Left lung (tissue), 10 donors: Measurements from ENCODE around the gene CRABP1. TPM values are rescaled to one million over a fixed set of nuclear protein-coding genes. Genes with fewer than 3 reads are reported as not detected.

ENCODE experiments used
- ATAC-seq: fragments of 200-7000 bp; cut with Tn5 transposase; one replicate; pipeline ENCODE4 v1.9.1; 2020; ENCODE audit warnings: moderate library complexity
- DNase-seq, 4 donors: peaks; one replicate each; pipeline ENCODE4 v3.0.0-alpha.2; 2013 to 2020
- H3K27ac ChIP-seq, 2 donors: fragments of 200-600 bp; sonication (generic) in 1 of 2; one replicate each; pipeline versions ENCODE4 v1.5.0 to v1.8.0; 2020 to 2021
- H3K27me3 ChIP-seq, 2 donors: fragments of 200-600 bp; sonication (generic) in 1 of 2; one replicate each; pipeline versions ENCODE4 v1.5.0 to v1.8.0; 2020 to 2021
- H3K36me3 ChIP-seq, 2 donors: fragments of 200-600 bp; sonication (generic) in 1 of 2; one replicate each; pipeline versions ENCODE4 v1.5.0 to v1.8.0; 2020 to 2021
- H3K4me1 ChIP-seq, 2 donors: fragments of 200-600 bp; one replicate each; pipeline ENCODE4 v1.8.0; 2021
- H3K4me3 ChIP-seq, 2 donors: fragments of 200-600 bp; sonication (generic) in 1 of 2; one replicate each; pipeline versions ENCODE4 v1.5.0 to v1.8.0; 2020 to 2021; ENCODE audit warnings: mild to moderate bottlenecking in 1 of 2
- H3K9me3 ChIP-seq, 2 donors: fragments of 200-600 bp; sonication (generic) in 1 of 2; one replicate each; pipeline versions ENCODE4 v1.5.0 to v1.8.0; 2020 to 2021
- intact Hi-C, 2 donors: fragments of 100-400 bp; cut with DNase I; formaldehyde crosslinking; loops; one replicate each; pipeline versions ENCODE4 v1.11.2 to v1.14.2; 2022
- polyA plus RNA-seq, 6 donors: library from polyadenylated mRNA; unstranded; fragments of 120-200 nt; gene quantifications; one replicate each; pipeline ENCODE4 v1.2.1, GENCODE V29; 2013; ENCODE audit not compliant: insufficient read length in 6 of 6
- total RNA-seq, 2 donors: library from RNA; stranded (reverse); fragmentation: NEBNext Ultra II Directional; extraction: Animal tissue kit (Norgen Biotek cat#: 25700); gene quantifications; one replicate each; pipeline ENCODE4 v1.2.1, GENCODE V29; 2021
- TF ChIP-seq, protein P1 (sequence below), 2 donors: fragments of 200-600 bp; sonication (generic) in 1 of 2; IDR thresholded peaks; one replicate each; pipeline versions ENCODE4 v1.5.0 to v1.8.0; 2021; ENCODE audit warnings: antibody characterized with exemption in 2 of 2
- donor health status: DM: no; HTN: yes; CAD: no.
- donor health status: DM: no; HTN: no; CAD: no.

CRABP1 gene
- total and polyA plus RNA-seq, 8 donors = 0.29 to 0.79 (median 0.40) TPM; not detected in 2

- peak; percentile 25 for ATAC-seq
These were observed 21.0 kb downstream of the CRABP1 start for GRCh38 chr15:78360958-78361718.

DNA sequence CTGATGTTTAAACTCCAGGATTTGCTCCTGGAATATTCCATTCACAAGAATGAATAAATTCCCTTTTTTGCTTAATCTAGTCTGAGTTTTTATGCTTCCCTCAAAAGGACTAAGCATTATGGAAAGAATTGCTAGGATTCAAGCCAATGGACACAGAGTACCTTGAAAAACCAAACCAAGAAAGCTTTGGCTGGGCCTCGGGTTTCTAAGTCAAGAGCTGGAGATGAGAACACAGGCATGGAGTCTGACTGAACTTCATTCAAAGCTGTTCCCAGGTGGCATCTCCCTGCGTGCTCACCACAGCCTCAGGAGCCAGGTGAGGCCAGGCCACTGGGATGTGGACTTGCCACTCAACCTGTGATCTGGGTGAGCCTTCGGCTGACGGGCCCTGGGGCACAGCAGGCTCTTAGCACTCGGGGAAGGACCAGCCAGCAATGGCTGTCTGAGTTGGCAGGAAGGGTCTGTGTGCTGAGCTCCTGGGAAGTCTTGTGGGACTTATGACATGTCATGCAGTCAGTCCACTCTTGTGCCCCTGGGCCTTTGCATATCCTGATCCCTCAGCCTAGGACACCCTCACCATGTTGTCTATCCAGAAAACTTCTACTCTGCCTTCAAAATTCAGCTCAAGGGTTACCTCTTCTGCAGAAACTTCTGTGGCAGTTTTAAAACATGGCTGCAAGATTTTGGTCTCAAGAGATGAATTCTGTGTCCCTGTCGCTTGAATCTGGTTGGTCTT, 21.8 kb downstream of the CRABP1 start:
- H3K9me3 ChIP-seq = no peaks in the 10 kb centered on the region
- H3K27ac ChIP-seq = no peak overlapping the region
- TF ChIP-seq, protein P1, sequence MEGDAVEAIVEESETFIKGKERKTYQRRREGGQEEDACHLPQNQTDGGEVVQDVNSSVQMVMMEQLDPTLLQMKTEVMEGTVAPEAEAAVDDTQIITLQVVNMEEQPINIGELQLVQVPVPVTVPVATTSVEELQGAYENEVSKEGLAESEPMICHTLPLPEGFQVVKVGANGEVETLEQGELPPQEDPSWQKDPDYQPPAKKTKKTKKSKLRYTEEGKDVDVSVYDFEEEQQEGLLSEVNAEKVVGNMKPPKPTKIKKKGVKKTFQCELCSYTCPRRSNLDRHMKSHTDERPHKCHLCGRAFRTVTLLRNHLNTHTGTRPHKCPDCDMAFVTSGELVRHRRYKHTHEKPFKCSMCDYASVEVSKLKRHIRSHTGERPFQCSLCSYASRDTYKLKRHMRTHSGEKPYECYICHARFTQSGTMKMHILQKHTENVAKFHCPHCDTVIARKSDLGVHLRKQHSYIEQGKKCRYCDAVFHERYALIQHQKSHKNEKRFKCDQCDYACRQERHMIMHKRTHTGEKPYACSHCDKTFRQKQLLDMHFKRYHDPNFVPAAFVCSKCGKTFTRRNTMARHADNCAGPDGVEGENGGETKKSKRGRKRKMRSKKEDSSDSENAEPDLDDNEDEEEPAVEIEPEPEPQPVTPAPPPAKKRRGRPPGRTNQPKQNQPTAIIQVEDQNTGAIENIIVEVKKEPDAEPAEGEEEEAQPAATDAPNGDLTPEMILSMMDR (IDR thresholded peaks at IDR 0.05) = no peak
- H3K36me3 ChIP-seq = no peaks in the 10 kb centered on the region
- no peaks in the 10 kb centered on the region for H3K27me3 ChIP-seq
- DNase-seq = no peak
- no peak for ATAC-seq
- H3K4me1 ChIP-seq = peaks cover 0 to 3% of the 10 kb centered on the region in 2 donors
- intact Hi-C loops = no loop called here
- no peak overlapping the region for H3K4me3 ChIP-seq

More at GRCh38 chr15:78360958-78361718, 21.0 kb downstream of the CRABP1 start:
- TF ChIP-seq, protein P1 (IDR thresholded peaks at IDR 0.05) = no peak
- Histone ChIP-seq H3K36me3 (no peaks in the 10 kb centered on the region), H3K4me3 (no peak overlapping the region), H3K27me3 (peaks cover 0 to under 1% of the 10 kb centered on the region in 2 donors), H3K27ac (no peak overlapping the region), H3K9me3 (no peaks in the 10 kb centered on the region), H3K4me1 (peaks cover 0 to 3% of the 10 kb centered on the region in 2 donors)
- no peak for DNase-seq
- intact Hi-C loops = no loop called here

GRCh38 chr15:78362716-78363380, 22.7 kb downstream of the CRABP1 start:
- ATAC-seq (no peak), DNase-seq (no peak)
- intact Hi-C loops = no loop called here
- Histone ChIP-seq H3K36me3 (no peaks in the 10 kb centered on the region), H3K4me3 (no peak overlapping the region), H3K4me1 (peaks cover 0 to 3% of the 10 kb centered on the region in 2 donors), H3K27ac (no peak overlapping the region), H3K9me3 (no peaks in the 10 kb centered on the region), H3K27me3 (no peaks in the 10 kb centered on the region)
- TF ChIP-seq, protein P1 (IDR thresholded peaks at IDR 0.05) = no peak

DNA sequence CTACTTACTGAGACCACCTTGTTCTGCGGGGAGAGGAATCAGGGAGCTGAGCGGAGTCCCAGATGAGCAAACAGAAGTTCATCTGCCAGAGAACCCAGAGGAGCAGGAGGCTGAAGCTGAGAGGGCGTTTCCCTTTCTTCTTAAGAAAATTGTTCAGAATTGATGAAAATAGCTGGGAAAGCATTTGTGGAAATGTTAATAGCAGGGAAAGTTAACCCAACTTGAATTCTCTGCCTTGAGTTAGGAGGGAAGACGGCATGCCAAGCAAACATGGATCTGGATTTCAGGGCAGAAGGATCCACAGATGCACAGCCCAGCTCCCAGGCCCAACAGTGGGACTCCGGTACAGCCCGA, 23.2 kb downstream of the CRABP1 start:
- ATAC-seq = no peak
- Histone ChIP-seq H3K9me3 (no peaks in the 10 kb centered on the region), H3K27me3 (no peaks in the 10 kb centered on the region), H3K4me3 (no peak overlapping the region), H3K27ac (no peak overlapping the region), H3K36me3 (no peaks in the 10 kb centered on the region), H3K4me1 (peaks cover 0 to 3% of the 10 kb centered on the region in 2 donors)
- intact Hi-C loops = no loop called here
- TF ChIP-seq, protein P1 (IDR thresholded peaks at IDR 0.05) = no peak
- DNase-seq = no peak

GRCh38 chr15:78364233-78364632, 24.1 kb downstream of the CRABP1 start:
- TF ChIP-seq, protein P1 (IDR thresholded peaks at IDR 0.05) = no peak
- Histone ChIP-seq H3K4me3 (no peak overlapping the region), H3K4me1 (peaks cover 0 to 3% of the 10 kb centered on the region in 2 donors), H3K9me3 (no peaks in the 10 kb centered on the region), H3K36me3 (no peaks in the 10 kb centered on the region), H3K27ac (no peak overlapping the region), H3K27me3 (no peaks in the 10 kb centered on the region)
- intact Hi-C loops = no loop called here
- ATAC-seq = no peak
- no peak for DNase-seq
